H1 (cell line): ENCODE results near the gene OIP5. TPM values are rescaled to one million over a fixed set of nuclear protein-coding genes. Genes with fewer than 3 reads are reported as not detected.
"Not testable (repeated sequence)": the region's sequence is repeated elsewhere in the genome, so short reads cannot be mapped to it uniquely, and the experiment has no call there.

Experiments
- CTCF ChIA-PET: fragments of 300-600 bp; sonication (Branson Sonifier 250); formaldehyde crosslinking; loops from one replicate; lab custom pipeline; 2021; ENCODE audit not compliant: partially characterized antibody; lab: Charles Lee
- POLR2A ChIA-PET: fragments of 300-600 bp; sonication (Branson Sonifier 250); formaldehyde crosslinking; loops from one replicate; lab custom pipeline; 2021; ENCODE audit warnings: inconsistent platforms; ENCODE audit not compliant: partially characterized antibody; lab: Charles Lee
- DNase-seq, 2 experiments: peaks; one replicate each; pipeline versions ENCODE4 v3.0.0 to v3.0.0-alpha.2; 2010 to 2022; ENCODE audit warnings: low spot score in 2 of 2, low read depth in 1 of 2, mixed read lengths in 1 of 2
- FAIRE-seq: peaks from 2 replicates; lab custom pipeline; 2011; peaks lifted over from hg19 to GRCh38; lab: Jason Lieb, UNC
- H2AFZ ChIP-seq: 2 replicates; pipeline ENCODE4 v1.8.1; 2012; ENCODE audit warnings: low read length, inconsistent platforms
- H2AK5ac ChIP-seq: 2 replicates; pipeline ENCODE4 v1.6.1; 2013; ENCODE audit warnings: low read depth, low read length
- H2BK120ac ChIP-seq: replicated peaks from 2 replicates; pipeline ENCODE3; 2013; ENCODE audit warnings: low read depth, low read length, inconsistent platforms
- H2BK12ac ChIP-seq: 2 replicates; pipeline ENCODE4 v1.6.1; 2013; ENCODE audit warnings: low read depth, low read length
- H2BK15ac ChIP-seq: 2 replicates; pipeline ENCODE4 v1.6.1; 2013; ENCODE audit warnings: low read length
- H2BK20ac ChIP-seq: 2 replicates; pipeline ENCODE4 v1.6.1; 2013; ENCODE audit warnings: low read length
- H2BK5ac ChIP-seq: 2 replicates; pipeline ENCODE4 v1.6.1; 2013; ENCODE audit warnings: low read depth, low read length
- H3K14ac ChIP-seq: 2 replicates; pipeline ENCODE4 v1.6.1; 2013; ENCODE audit warnings: inconsistent platforms; ENCODE audit not compliant: insufficient read length
- H3K18ac ChIP-seq: 2 replicates; pipeline ENCODE4 v1.6.1; 2013; ENCODE audit warnings: low read length; ENCODE audit errors: extremely low read depth
- H3K23ac ChIP-seq: 2 replicates; pipeline ENCODE4 v1.6.1; 2013; ENCODE audit warnings: inconsistent platforms; ENCODE audit not compliant: insufficient read length
- H3K23me2 ChIP-seq: 2 replicates; pipeline ENCODE4 v1.6.1; 2013; ENCODE audit warnings: low read depth, low read length
- H3K27ac ChIP-seq: 2 replicates; pipeline ENCODE4 v1.6.1; 2011; ENCODE audit warnings: low read depth, low read length, inconsistent platforms
- H3K27me3 ChIP-seq, 4 experiments: replicated peaks in 1 of 4; 1 replicate in 1 of 4; 2 replicates in 3 of 4; pipeline versions ENCODE4 v1.6.1 to v1.8.1; 2011 to 2013; ENCODE audit warnings: low read length in 3 of 4, mild to moderate bottlenecking in 3 of 4, inconsistent platforms in 2 of 4, mixed read lengths in 2 of 4, moderate library complexity in 1 of 4; ENCODE audit not compliant: control insufficient read depth in 3 of 4, insufficient read depth in 3 of 4; ENCODE audit errors: extremely low read depth in 1 of 4
- H3K36me3 ChIP-seq, 4 experiments: 2 replicates each; pipeline versions ENCODE4 v1.6.1 to v1.8.1; 2011 to 2013; ENCODE audit warnings: mild to moderate bottlenecking in 4 of 4, low read length in 3 of 4, moderate library complexity in 2 of 4, control low read depth in 1 of 4, inconsistent platforms in 1 of 4; ENCODE audit not compliant: insufficient read depth in 4 of 4, control insufficient read depth in 2 of 4
- H3K4ac ChIP-seq: replicated peaks from 2 replicates; pipeline ENCODE3; 2013; ENCODE audit warnings: low read length, low read depth, mixed read lengths, inconsistent platforms; ENCODE audit not compliant: insufficient read length
- H3K4me1 ChIP-seq, 4 experiments: replicated peaks in 1 of 4; 1 replicate in 1 of 4; 2 replicates in 3 of 4; pipeline versions ENCODE4 v1.6.1 to v1.8.1; 2011 to 2013; ENCODE audit warnings: low read length in 3 of 4, inconsistent platforms in 2 of 4, mixed read lengths in 1 of 4; ENCODE audit not compliant: insufficient read depth in 4 of 4, control insufficient read depth in 3 of 4
- H3K4me2 ChIP-seq, 2 experiments: 2 replicates each; pipeline versions ENCODE4 v1.6.1 to v1.8.1; 2011 to 2013; ENCODE audit warnings: low read depth in 2 of 2, low read length in 2 of 2, control low read depth in 1 of 2, inconsistent platforms in 1 of 2, mild to moderate bottlenecking in 1 of 2; ENCODE audit not compliant: insufficient read depth in 1 of 2
- H3K4me3 ChIP-seq, 4 experiments: fragments of 200-600, 300-600 bp in 1 of 4; sonication (generic), shearing (Covaris generic), sonication (Bioruptor Twin) in 1 of 4; 2 replicates each; pipeline versions ENCODE4 v1.5.1 to v1.8.1; 2011 to 2016; ENCODE audit warnings: low read length in 4 of 4, low read depth in 3 of 4, control low read depth in 2 of 4, inconsistent platforms in 2 of 4, mild to moderate bottlenecking in 2 of 4, mixed read lengths in 1 of 4, moderate library complexity in 1 of 4; ENCODE audit not compliant: insufficient read depth in 2 of 4; ENCODE audit errors: extremely low read depth in 1 of 4
- H3K56ac ChIP-seq: replicated peaks from 2 replicates; pipeline ENCODE3; 2013; ENCODE audit warnings: low read depth, mild to moderate bottlenecking, mixed read lengths, low read length, inconsistent platforms; ENCODE audit not compliant: insufficient read length
- H3K79me1 ChIP-seq: 2 replicates; pipeline ENCODE4 v1.6.1; 2013; ENCODE audit warnings: low read depth, low read length, control low read depth
- H3K79me2 ChIP-seq, 2 experiments: 2 replicates each; pipeline versions ENCODE4 v1.6.1 to v1.8.1; 2012 to 2013; ENCODE audit warnings: low read length in 2 of 2, mild to moderate bottlenecking in 2 of 2, inconsistent platforms in 1 of 2; ENCODE audit not compliant: insufficient read depth in 2 of 2, control insufficient read depth in 1 of 2
- H3K9ac ChIP-seq, 4 experiments: replicated peaks in 1 of 4; 1 replicate in 1 of 4; 2 replicates in 3 of 4; pipeline versions ENCODE4 v1.6.1 to v1.8.1; 2011 to 2013; ENCODE audit warnings: low read depth in 3 of 4, low read length in 3 of 4, control low read depth in 2 of 4, mild to moderate bottlenecking in 2 of 4, moderate library complexity in 2 of 4, inconsistent platforms in 1 of 4; ENCODE audit errors: extremely low read depth in 1 of 4
- H3K9me3 ChIP-seq, 2 experiments: 2 replicates each; pipeline versions ENCODE4 v1.6.1 to v1.8.1; 2012 to 2013; ENCODE audit warnings: mild to moderate bottlenecking in 2 of 2, moderate library complexity in 2 of 2, control low read depth in 1 of 2, inconsistent platforms in 1 of 2, low read depth in 1 of 2, low read length in 1 of 2, mixed read lengths in 1 of 2; ENCODE audit not compliant: insufficient read depth in 2 of 2
- H4K20me1 ChIP-seq, 2 experiments: replicated peaks in 1 of 2; 2 replicates each; pipeline versions ENCODE3 to v1.8.1; 2011 to 2013; ENCODE audit warnings: inconsistent platforms in 2 of 2, low read length in 2 of 2, mild to moderate bottlenecking in 1 of 2; ENCODE audit not compliant: insufficient read depth in 2 of 2, control insufficient read depth in 1 of 2
- H4K5ac ChIP-seq: 2 replicates; pipeline ENCODE4 v1.6.1; 2013; ENCODE audit warnings: low read length, low read depth, mixed read lengths, inconsistent platforms; ENCODE audit not compliant: insufficient read length
- H4K8ac ChIP-seq: 2 replicates; pipeline ENCODE4 v1.8.0; 2013; ENCODE audit warnings: mild to moderate bottlenecking, moderate library complexity, low read length, inconsistent platforms; ENCODE audit not compliant: insufficient read depth; ENCODE audit errors: extremely low read depth
- H4K91ac ChIP-seq: replicated peaks from 2 replicates; pipeline ENCODE3; 2013; ENCODE audit warnings: low read length, mixed read lengths, inconsistent platforms; ENCODE audit not compliant: insufficient read length
- ASH2L ChIP-seq: fragments of 200-600, 300-600 bp; sonication (generic); IDR thresholded peaks from one replicate; pipeline ENCODE4 v1.7.1; 2017; ENCODE audit warnings: low read length
- BRCA1 ChIP-seq: IDR thresholded peaks from 2 replicates; pipeline ENCODE4 v1.6.1; 2012; ENCODE audit warnings: low read depth, low read length, improper control_type of control experiment
- KDM4A ChIP-seq: IDR thresholded peaks from one replicate; pipeline ENCODE4 v1.7.1; 2012; ENCODE audit warnings: low read depth, mild to moderate bottlenecking, moderate library complexity, low read length, inconsistent platforms; ENCODE audit not compliant: severe bottlenecking
- RBBP5 ChIP-seq: IDR thresholded peaks from 2 replicates; pipeline ENCODE4 v1.7.1; 2012; ENCODE audit warnings: low read depth, mild to moderate bottlenecking, inconsistent platforms, low read length, moderate library complexity, borderline replicate concordance
- RXRA ChIP-seq: IDR thresholded peaks from 2 replicates; pipeline ENCODE4 v1.6.1; 2011; ENCODE audit warnings: low read depth, mild to moderate bottlenecking, low read length, moderate library complexity; ENCODE audit not compliant: insufficient read depth
- SP2 ChIP-seq: IDR thresholded peaks from 2 replicates; pipeline ENCODE4 v1.6.1; 2012; ENCODE audit warnings: mild to moderate bottlenecking, low read length, inconsistent platforms
- WGBS, 2 experiments: shearing (Covaris generic) in 1 of 2; methylation state at CpG; one replicate each; pipeline versions ENCODE4 v1.1.6 to v1.1.7; 2013 to 2015; ENCODE audit warnings: low lambda C conversion rate in 2 of 2, mixed read lengths in 2 of 2, inconsistent platforms in 1 of 2, low coverage in 1 of 2, missing lambda C conversion rate in 1 of 2; ENCODE audit not compliant: insufficient replicate concordance in 2 of 2, insufficient coverage in 1 of 2, insufficient read length in 1 of 2; ENCODE audit errors: extremely low coverage in 1 of 2, missing lambda C conversion rate in 1 of 2; 5-methylcytosine and 5-hydroxymethylcytosine counted together
- polyA plus RNA-seq, 7 experiments: library from polyadenylated mRNA; depleted of rRNA in 3 of 7; stranded (reverse) in 5 of 7; unstranded in 2 of 7; fragments of >200 nt in 5 of 7; fragments of 200-250 nt in 2 of 7; gene quantifications; 1 replicate in 5 of 7; 2 replicates in 1 of 7; 4 replicates in 1 of 7; pipeline versions ENCODE4 v1.2.1 to v1.2.3, GENCODE V29; 2011 to 2013; ENCODE audit warnings: missing spikeins in 2 of 7, mixed read lengths in 2 of 7
- total RNA-seq: library from RNA; stranded (reverse); fragmentation: NEBNext Ultra II Directional; extraction: Animal tissue kit (Norgen Biotek cat#: 25700); gene quantifications from 2 replicates; pipeline ENCODE4 v1.2.1, GENCODE V29; 2021
- TF ChIP-seq, protein P1 (sequence below): IDR thresholded peaks from 2 replicates; pipeline ENCODE4 v1.6.1; 2012; ENCODE audit warnings: low read length, inconsistent platforms

The OIP5 gene
- total and polyA plus RNA-seq, 2 of the 8 experiments (the other 6 are each of a cell fraction or from before 2014, with no cell fraction given) = 34.8 to 44.5 TPM

DNA sequence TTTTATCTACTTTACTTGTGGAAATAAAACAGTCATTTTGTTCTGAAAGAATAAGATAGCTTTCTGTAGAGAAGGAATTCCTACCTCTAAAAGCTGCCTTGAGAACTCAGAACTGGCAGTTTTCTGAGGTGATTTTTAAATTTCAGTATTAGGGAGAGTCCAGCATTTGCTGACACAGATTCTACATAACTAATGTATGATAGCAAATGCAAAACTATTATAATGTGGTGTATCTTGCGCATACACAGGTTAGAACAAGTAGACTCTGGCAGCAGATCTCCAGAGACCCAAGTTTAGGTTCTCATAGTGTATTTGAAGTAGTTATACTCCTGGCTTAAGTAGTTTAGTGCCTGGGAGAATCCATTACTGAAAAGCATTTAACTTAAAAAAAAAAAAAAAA, 30.8 kb downstream of the OIP5 start (continued):
- TF ChIP-seq RBBP5 (no peak), RXRA (no peak), SP2 (no peak), KDM4A (no peak), BRCA1 (no peak), ASH2L (no peak)
- TF ChIP-seq, protein P1, sequence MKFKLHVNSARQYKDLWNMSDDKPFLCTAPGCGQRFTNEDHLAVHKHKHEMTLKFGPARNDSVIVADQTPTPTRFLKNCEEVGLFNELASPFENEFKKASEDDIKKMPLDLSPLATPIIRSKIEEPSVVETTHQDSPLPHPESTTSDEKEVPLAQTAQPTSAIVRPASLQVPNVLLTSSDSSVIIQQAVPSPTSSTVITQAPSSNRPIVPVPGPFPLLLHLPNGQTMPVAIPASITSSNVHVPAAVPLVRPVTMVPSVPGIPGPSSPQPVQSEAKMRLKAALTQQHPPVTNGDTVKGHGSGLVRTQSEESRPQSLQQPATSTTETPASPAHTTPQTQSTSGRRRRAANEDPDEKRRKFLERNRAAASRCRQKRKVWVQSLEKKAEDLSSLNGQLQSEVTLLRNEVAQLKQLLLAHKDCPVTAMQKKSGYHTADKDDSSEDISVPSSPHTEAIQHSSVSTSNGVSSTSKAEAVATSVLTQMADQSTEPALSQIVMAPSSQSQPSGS = no peak

DNA sequence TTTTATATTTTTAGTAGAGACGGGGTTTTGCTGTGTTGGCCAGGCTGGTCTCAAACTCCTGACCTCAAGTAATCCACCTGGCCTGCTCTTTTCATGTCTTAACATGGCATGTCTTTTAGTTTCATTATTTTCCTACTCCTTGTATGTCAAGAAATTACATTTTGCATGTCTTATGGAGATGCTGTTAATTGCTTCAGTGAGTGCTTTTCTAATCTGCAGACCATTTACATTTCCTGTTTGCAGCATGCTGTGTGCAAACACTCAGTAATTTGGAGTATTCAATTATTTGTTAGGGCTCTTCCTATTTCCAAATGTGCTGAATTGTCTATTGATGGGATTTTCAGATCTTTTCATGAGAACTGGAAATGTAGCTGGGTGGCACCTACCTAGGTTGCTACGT, 31.3 kb downstream of the OIP5 start:
- not testable (repeated sequence) for H3K14ac ChIP-seq, H3K27me3 ChIP-seq, H3K79me2 ChIP-seq, H3K4me3 ChIP-seq, H3K4ac ChIP-seq, H4K91ac ChIP-seq, H3K18ac ChIP-seq, H3K4me2 ChIP-seq, H2BK120ac ChIP-seq, FAIRE-seq, DNase-seq, H3K79me1 ChIP-seq, H3K27ac ChIP-seq, H2BK15ac ChIP-seq, H2BK5ac ChIP-seq, H3K9ac ChIP-seq, H3K23me2 ChIP-seq, H2BK20ac ChIP-seq, H2AK5ac ChIP-seq, H4K5ac ChIP-seq, H2AFZ ChIP-seq, H3K9me3 ChIP-seq, H4K8ac ChIP-seq, H2BK12ac ChIP-seq, H3K56ac ChIP-seq, H3K23ac ChIP-seq
- H3K4me1 ChIP-seq = peaks cover 0 to 11% (median 2%) of the 10 kb centered on the region in 4 experiments; a peak in 3 of 7 replicates
- H4K20me1 ChIP-seq = peaks cover 3 to 12% of the 10 kb centered on the region in 2 experiments
- CTCF ChIA-PET = interaction anchor here (0.9 to 1.5 kb wide), 3 partner anchors 10 to 32 kb away, joined by 3 to 4 read pairs (median 3); partner anchors contain the start of genes NUSAP1 and OIP5
- WGBS, 2 experiments = 91% methylated on average over 2 of the region's 2 CpGs; no CpG with 5 or more reads in 1 of the 2 experiments
- peaks cover 4 to 42% (median 23%) of the 10 kb centered on the region in 4 experiments; a peak in 6 of 8 replicates for H3K36me3 ChIP-seq
- POLR2A ChIA-PET = interaction anchor here (1.4 to 3.0 kb wide), 6 partner anchors 9 to 70 kb away, joined by 3 to 15 read pairs (median 8); partner anchors contain the start of genes CHP1, EXD1, NUSAP1 and OIP5
